Activated CD4-positive, alpha-beta T cell treated with anti-CD3 and anti-CD28 coated beads, Interleukin-2, amount 10 ng/mL, durations not matched to agents 7 days and 5 days (primary cell): ENCODE results near the gene TRUB2. TPM values are rescaled to one million over a fixed set of nuclear protein-coding genes. Genes with fewer than 3 reads are reported as not detected.
A peak's percentile ranks its signal among the peaks of the same experiment; 100 is the strongest.
"Not testable (repeated sequence)": the region's sequence is repeated elsewhere in the genome, so short reads cannot be mapped to it uniquely, and the experiment has no call there.

Source experiments
- CTCF ChIA-PET: fragments of 350-600 bp; sonication (Branson Sonifier 250); formaldehyde crosslinking; loops from one replicate; lab custom pipeline; 2021; ENCODE audit warnings: antibody characterized with exemption; lab: Charles Lee
- POLR2A ChIA-PET: fragments of 350-600 bp; sonication (Branson Sonifier 250); formaldehyde crosslinking; loops from one replicate; lab custom pipeline; 2021; ENCODE audit warnings: antibody characterized with exemption; lab: Charles Lee
- DNase-seq: peaks from one replicate; pipeline ENCODE4 v3.0.0-alpha.2; 2020
- H3K27ac Mint-ChIP-seq: one replicate; pipeline ENCODE4 v1.8.0; 2021; ENCODE audit warnings: mild to moderate bottlenecking, moderate library complexity, mixed read lengths
- H3K27me3 Mint-ChIP-seq: one replicate; pipeline ENCODE4 v1.8.0; 2021; ENCODE audit warnings: mixed read lengths
- H3K36me3 Mint-ChIP-seq: one replicate; pipeline ENCODE4 v1.8.0; 2021; ENCODE audit warnings: low read depth, mixed read lengths
- H3K4me1 Mint-ChIP-seq: one replicate; pipeline ENCODE4 v1.8.0; 2021; ENCODE audit warnings: mixed read lengths
- H3K4me3 Mint-ChIP-seq: one replicate; pipeline ENCODE4 v1.8.0; 2021; ENCODE audit warnings: mild to moderate bottlenecking, moderate library complexity, mixed read lengths
- H3K9me3 Mint-ChIP-seq: one replicate; pipeline ENCODE4 v1.8.0; 2021; ENCODE audit warnings: mixed read lengths
- total RNA-seq, 2 experiments: library from RNA; stranded (reverse); gene quantifications; one replicate each; pipeline ENCODE4 v1.2.3, GENCODE V29; 2021

The TRUB2 gene
- total RNA-seq, 2 experiments from 2014 or later, result 22.2 to 26.7 TPM

DNA sequence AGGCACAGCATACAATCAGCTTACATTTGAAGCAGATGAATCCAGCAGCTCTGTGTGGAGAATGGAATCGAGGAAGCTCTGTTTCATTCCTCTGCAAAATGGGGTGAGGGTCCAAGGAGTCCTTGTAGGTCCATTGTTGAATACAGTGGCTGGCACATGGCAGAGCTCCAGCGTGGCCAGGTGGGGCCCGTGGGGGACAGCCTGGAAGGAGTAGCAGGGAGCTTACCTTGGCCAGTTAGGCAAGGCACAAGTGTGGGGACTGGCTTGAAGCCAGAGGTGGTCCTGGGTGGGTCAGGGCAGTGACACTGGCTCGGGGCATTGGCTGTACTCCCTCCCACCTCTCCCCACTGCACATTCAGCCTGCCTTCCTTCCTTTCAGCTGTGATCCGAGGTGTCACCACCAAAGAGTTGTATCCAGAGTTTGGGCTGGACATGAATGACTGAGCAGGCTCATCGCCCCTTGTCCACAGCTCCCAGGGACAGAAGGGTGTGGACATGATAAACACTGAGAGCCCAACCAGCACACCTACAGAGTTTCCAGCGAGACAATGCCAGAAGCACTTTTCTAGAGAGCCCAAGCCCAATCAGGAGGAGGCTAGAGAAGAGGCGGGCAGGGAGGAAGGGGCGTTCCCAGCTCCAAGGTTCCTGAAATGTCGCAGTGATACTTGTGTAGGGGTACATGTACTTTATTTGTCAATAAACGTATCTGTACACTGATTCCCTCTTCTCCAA is 33.8 kb downstream of the TRUB2 start:
- H3K9me3 Mint-ChIP-seq, result no peaks in the 10 kb centered on the region
- H3K4me1 Mint-ChIP-seq, result no peaks in the 10 kb centered on the region
- ChIA-PET POLR2A (interaction anchor here (0.6 kb wide), 1 partner anchor 164 kb away, joined by 13 read pairs; no protein-coding TSS in a partner anchor), CTCF (interaction anchor here (0.6 to 1.4 kb wide), 3 partner anchors 10 to 21 kb away, joined by 3 to 4 read pairs (median 3); no protein-coding TSS in a partner anchor)
- H3K27me3 Mint-ChIP-seq, result no peaks in the 10 kb centered on the region
- peaks cover 3% of the 10 kb centered on the region for H3K36me3 Mint-ChIP-seq
- no peak for DNase-seq
- H3K27ac Mint-ChIP-seq, result no peak overlapping the region
- H3K4me3 Mint-ChIP-seq, result no peak overlapping the region

DNA sequence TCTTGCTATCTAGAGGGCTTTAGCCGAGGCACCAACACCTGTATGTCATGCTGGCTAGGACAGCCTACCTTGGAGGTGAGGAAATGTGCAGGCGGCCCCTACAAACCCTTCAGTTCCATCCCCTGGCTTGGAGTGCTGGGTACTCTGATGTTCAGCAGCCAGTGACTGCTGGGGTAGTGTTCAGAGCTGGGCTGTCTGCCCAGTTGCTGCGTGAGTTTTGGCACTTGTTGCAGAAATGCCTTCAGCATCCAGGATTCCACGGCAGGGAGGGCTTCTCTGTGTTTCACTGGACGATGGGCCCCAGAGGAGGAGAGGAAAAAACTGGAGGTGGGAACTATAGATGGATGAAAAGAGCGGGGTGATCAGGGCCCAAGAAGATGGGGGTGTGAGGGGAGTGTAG is 35.8 kb downstream of the TRUB2 start:
- CTCF ChIA-PET, result interaction anchor here (0.7 to 0.9 kb wide), 2 partner anchors 9 to 85 kb away, joined by 3 to 7 read pairs; partner anchors contain the start of gene URM1
- H3K27ac Mint-ChIP-seq, result no peak overlapping the region
- no peaks in the 10 kb centered on the region for H3K27me3 Mint-ChIP-seq
- no peak overlapping the region for H3K4me3 Mint-ChIP-seq
- no peaks in the 10 kb centered on the region for H3K4me1 Mint-ChIP-seq
- POLR2A ChIA-PET, result no interaction called here
- no peaks in the 10 kb centered on the region for H3K9me3 Mint-ChIP-seq
- DNase-seq, result no peak
- peaks cover 3% of the 10 kb centered on the region for H3K36me3 Mint-ChIP-seq

DNA sequence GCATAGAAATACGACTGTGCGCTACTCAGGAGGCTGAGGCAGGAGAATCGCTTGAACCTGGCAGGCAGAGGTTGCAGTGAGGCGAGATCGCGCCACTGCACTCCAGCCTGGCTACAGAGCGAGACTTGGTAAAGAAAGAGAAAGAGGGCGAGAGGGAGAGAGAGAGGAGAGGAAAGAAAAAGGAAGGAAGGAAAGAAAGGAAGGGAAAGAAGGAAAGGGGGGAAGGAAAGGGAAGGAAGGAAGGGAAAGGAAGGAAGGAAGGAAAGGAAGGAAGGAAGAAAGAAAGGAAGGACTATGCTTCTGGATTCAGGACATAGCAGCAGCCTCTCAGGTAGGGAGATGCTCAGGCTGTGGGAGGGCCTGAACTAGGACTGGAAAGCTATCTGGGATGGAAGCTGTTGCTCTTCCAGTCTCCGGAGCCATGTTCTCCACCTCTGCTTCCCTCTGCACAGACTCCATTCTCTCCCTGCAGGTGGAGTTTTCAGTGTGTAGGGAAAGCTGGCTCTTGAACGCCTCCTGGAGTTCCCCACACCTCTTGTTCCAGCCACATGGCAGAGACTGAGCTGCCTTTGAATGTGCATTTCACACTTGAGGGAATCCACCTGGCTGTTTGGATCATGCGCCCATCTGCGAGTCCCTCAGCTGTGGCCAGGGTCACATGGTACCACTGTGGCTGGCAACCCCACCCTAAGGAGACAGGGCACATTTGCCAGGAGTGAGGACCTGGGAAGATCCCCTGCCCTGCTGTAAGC is 37.0 kb downstream of the TRUB2 start:
- Mint-ChIP-seq H3K9me3 (no peaks in the 10 kb centered on the region), H3K4me1 (peaks cover under 1% of the 10 kb centered on the region), H3K27me3 (no peaks in the 10 kb centered on the region), H3K27ac (peak overlapping the region; percentile 80), H3K36me3 (peaks cover 3% of the 10 kb centered on the region), H3K4me3 (no peak overlapping the region)
- DNase-seq, result no peak
- ChIA-PET CTCF (interaction anchor here (1.0 kb wide), 1 partner anchor 11 kb away, joined by 5 read pairs; no protein-coding TSS in a partner anchor), POLR2A (no interaction called here)

DNA sequence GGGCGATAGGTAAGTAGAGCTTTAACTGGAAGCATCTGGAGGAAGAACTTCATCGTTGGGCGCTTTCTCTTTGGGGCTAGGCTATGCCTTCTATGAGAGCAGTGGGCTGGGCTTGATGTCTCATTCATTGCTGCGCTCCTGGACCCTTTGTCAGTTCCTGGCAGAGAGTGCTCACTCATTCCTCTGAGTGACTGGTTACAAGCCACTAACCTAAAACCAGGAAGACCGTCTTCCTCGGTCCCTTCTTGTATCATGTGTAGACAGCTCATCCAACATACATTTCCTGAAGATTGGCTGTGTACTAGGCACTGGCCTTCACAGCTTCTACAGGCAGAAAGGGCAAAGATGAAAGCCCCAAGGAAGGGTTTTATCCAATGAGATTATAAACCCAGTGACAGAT is 39.7 kb downstream of the TRUB2 start:
- no peak overlapping the region for H3K27ac Mint-ChIP-seq
- ChIA-PET CTCF (interaction anchor here (0.6 kb wide), 1 partner anchor 13 kb away, joined by 4 read pairs; no protein-coding TSS in a partner anchor), POLR2A (no interaction called here)
- no peak for DNase-seq
- H3K36me3 Mint-ChIP-seq, result peaks cover 6% of the 10 kb centered on the region
- no peaks in the 10 kb centered on the region for H3K27me3 Mint-ChIP-seq
- no peaks in the 10 kb centered on the region for H3K9me3 Mint-ChIP-seq
- H3K4me1 Mint-ChIP-seq, result peaks cover 15% of the 10 kb centered on the region
- no peak overlapping the region for H3K4me3 Mint-ChIP-seq

DNA sequence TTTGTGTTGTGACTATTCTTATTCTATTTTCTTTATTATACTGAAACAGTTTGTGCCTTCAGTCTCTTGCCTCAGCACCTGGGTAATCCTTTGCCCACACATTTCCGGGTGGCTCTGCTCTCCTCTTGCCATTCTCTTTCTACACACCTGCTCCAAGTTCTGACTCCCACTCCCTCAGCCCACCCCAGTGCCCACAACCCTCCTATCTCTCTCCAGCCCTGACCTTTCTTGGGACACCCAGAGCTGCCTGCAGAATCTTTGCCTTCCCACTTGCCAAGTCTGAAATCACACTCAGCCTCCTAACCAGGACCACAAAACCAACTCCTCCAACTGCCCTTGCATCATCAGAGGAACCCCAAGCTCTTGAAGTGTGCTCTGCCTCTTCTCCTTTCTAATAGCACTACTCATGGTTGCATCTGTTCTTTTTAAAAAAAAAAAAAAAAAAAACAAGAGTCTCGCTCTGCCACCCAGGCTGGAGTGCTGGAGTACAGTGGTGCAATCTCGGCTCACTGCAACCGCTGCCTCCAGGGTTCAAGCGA is 42.1 kb downstream of the TRUB2 start:
- no peaks in the 10 kb centered on the region for H3K9me3 Mint-ChIP-seq
- peaks cover 3% of the 10 kb centered on the region for H3K36me3 Mint-ChIP-seq
- no peaks in the 10 kb centered on the region for H3K27me3 Mint-ChIP-seq
- H3K27ac Mint-ChIP-seq, result peak overlapping the region; percentile 77
- H3K4me1 Mint-ChIP-seq, result peaks cover 32% of the 10 kb centered on the region
- ChIA-PET POLR2A (no interaction called here), CTCF (interaction anchor here (0.6 kb wide), 1 partner anchor 152 kb away, joined by 3 read pairs; no protein-coding TSS in a partner anchor)
- no peak for DNase-seq
- no peak overlapping the region for H3K4me3 Mint-ChIP-seq

DNA sequence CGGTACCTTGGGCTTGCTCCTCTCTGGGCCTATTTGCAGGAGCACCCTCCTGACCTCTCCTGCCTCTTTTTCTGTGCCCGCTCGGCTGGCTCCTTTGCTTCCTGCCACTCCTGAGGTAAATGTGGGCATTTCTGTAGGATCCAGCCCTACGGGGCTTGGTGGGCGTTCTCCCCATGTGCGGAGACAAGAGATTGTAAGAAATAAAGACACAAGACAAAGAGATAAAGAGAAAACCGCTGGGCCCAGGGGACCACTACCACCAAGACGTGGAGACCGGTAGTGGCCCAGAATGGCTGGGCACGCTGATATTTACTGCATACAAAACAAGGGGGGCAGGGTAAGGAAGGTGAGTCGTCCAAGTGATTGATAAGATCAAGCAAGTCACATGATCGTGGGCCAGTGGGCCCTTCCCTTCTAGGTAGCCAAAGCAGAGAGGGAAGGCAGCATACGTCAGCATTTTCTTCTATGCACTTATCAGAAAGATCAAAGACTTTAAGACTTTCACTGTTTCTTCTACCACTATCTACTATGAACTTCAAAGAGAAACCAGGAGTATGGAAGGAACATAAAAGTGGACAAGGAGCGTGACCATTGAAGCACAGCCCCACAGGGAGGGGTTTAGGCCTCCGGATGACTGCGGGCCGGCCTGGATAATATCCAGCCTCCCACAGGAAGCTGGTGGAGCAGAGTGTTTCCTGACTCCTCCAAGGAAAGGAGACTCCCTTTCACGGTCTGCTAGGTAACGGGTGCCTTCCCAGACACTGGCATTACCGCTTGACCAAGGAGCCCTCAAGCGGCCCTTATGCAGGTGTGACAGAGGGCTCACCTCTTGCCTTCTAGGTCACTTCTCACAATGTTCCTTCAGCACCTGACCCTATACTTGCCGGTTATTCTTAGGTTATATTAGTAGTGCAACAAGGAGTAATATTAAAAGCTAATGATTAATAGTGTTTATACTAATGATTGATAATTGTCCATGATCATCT is 42.9 kb downstream of the TRUB2 start:
- H3K27ac Mint-ChIP-seq, result peak overlapping the region; percentile 77
- H3K27me3 Mint-ChIP-seq, H3K36me3 Mint-ChIP-seq, POLR2A ChIA-PET, DNase-seq, H3K4me3 Mint-ChIP-seq, H3K9me3 Mint-ChIP-seq: not testable (repeated sequence)
- H3K4me1 Mint-ChIP-seq, result peaks cover 40% of the 10 kb centered on the region
- CTCF ChIA-PET, result interaction anchor here (0.6 to 1.4 kb wide), 2 partner anchors 21 to 153 kb away, joined by 3 to 8 read pairs; no protein-coding TSS in a partner anchor

DNA sequence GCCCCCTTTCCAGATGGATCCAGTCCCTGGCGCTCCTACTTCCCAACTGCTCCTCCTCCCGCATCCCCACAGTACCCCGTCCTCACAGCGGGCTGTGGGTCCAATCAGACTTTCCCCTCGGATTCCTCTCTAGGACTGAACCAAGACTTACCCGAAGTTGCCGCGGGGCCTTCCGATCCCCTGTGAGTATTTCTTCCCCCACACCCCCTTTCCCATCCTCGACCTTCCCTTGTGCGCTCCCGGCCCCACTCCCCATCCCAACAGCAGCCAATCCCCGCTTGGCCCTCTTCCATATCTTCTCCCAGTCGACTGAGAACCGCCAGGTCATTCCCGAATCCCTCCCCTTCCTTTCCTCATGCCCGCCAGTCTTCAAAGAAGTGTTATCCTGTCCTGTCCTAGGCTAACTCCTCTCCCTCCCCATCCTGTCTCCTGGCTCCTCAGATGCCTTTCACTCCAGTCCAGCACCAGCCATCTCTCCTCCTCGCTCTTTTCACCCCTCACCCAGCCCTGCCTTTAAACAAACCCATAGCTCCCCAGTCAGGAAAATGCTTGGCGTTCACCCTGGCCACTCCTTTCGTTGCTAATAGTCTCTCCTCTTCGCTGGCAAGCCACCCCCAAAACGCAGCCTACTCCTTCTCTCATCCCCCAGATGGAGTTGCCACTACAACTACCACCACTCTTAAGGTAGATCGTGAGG is 45.5 kb downstream of the TRUB2 start:
- Mint-ChIP-seq H3K9me3 (no peaks in the 10 kb centered on the region), H3K27me3 (no peaks in the 10 kb centered on the region), H3K4me1 (peaks cover 60% of the 10 kb centered on the region), H3K36me3 (peaks cover 10% of the 10 kb centered on the region), H3K4me3 (peak overlapping the region; percentile 97), H3K27ac (peak overlapping the region; percentile 97)
- ChIA-PET POLR2A (no interaction called here), CTCF (interaction anchor here (0.9 kb wide), 1 partner anchor 19 kb away, joined by 3 read pairs; no protein-coding TSS in a partner anchor)
- DNase-seq, result no peak

DNA sequence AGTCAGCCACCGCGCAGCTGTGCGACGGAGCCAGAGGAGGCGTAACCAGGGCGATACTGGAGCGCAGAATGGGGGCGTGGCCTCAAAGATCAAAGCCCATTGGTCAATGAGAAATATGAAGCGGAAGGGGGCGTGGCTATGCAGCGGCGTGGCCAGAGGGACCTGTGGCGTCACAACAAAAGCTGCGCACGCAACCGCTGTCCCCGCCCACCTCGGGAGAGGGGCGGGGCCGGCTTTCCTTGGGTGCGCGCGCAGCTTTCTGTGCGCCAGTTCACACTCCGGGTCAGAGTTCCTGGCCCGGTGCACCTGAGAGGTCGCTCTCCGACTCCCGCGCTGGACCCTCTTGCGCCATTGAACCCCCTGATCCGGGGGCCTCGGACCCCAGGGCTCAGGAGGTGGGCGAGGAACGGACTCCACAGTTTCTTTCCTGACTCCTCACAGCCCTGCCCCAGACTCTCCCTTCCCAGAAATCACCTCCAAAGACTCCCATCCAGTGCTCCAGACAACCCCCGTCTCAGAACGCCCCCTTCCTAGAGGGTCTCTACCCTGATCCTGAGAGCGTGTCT is 46.2 kb downstream of the TRUB2 start, which contains the start of gene SWI5:
Gene SWI5, plus strand, starts transcription at position 269 of the 566 bp plus-strand sequence.
- Mint-ChIP-seq H3K4me1 (peaks cover 60% of the 10 kb centered on the region), H3K4me3 (peak within 1 kb of the TSS; percentile 97), H3K27ac (peak within 1 kb of the TSS; percentile 97), H3K36me3 (peaks cover 14% of the 10 kb centered on the region), H3K9me3 (no peaks in the 10 kb centered on the region), H3K27me3 (no peaks in the 10 kb centered on the region)
- CTCF ChIA-PET, result interaction anchor here (0.9 kb wide), 1 partner anchor 20 kb away, joined by 3 read pairs; no protein-coding TSS in a partner anchor
- DNase-seq, result peak; percentile 100
- POLR2A ChIA-PET, result interaction anchor here (0.6 to 0.7 kb wide), 2 partner anchors 26 kb away, joined by 3 to 4 read pairs; no protein-coding TSS in a partner anchor

DNA sequence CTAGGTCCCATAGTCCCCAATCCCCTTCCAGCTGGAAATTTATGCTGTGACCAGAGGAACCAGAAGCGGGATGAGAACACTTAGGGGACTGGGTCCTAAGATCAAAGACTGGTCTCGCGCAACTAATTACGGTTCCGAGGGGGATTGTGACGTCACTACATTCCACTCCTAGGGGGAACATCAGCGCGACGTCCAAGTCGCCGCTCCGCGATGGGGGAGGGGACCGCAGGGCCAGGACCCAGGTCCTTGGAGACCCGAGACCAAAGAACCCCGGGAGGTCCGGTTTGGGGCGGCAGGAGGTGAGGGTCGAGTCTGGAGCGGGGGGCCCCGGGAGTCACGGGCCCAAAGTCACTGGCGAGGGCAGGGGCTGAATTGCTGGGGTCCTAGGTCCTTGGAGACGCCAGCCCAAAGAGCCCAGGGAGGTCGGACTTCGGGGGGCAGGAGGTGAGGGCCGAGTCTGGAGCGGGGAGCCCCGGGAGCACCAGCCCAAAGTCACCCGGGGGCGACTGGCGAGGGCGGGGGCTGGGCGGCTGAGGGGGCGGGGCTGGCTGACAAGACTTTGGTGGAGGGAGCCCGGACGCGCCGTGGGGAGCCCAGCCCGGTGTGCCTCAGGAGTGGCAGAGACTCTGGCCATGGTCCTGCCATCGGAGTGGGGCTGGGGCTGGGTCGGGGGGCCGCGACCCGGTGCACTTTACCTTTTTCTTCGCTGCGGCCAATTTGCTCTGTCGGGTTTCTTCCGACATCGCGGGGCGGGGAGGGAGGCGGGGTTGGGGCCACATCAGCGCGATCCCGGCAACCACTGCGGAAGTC is 46.8 kb downstream of the TRUB2 start, which contains the start of gene GOLGA2:
Gene GOLGA2, minus strand, starts transcription at position 810 of the 810 bp plus-strand sequence. Its CDS starts 31 bp downstream, at position 779.
- no peaks in the 10 kb centered on the region for H3K27me3 Mint-ChIP-seq
- H3K36me3 Mint-ChIP-seq, result peaks cover 16% of the 10 kb centered on the region
- CTCF ChIA-PET, result interaction anchor here (0.9 kb wide), 1 partner anchor 20 kb away, joined by 3 read pairs; no protein-coding TSS in a partner anchor
- POLR2A ChIA-PET, result interaction anchor here (0.6 to 0.7 kb wide), 2 partner anchors 25 to 26 kb away, joined by 3 to 4 read pairs; no protein-coding TSS in a partner anchor
- H3K4me1 Mint-ChIP-seq, result peaks cover 60% of the 10 kb centered on the region
- H3K4me3 Mint-ChIP-seq, result peak within 1 kb of the TSS; percentile 97
- peak within 1 kb of the TSS; percentile 97 for H3K27ac Mint-ChIP-seq
- no peak for DNase-seq
- H3K9me3 Mint-ChIP-seq, result no peaks in the 10 kb centered on the region

DNA sequence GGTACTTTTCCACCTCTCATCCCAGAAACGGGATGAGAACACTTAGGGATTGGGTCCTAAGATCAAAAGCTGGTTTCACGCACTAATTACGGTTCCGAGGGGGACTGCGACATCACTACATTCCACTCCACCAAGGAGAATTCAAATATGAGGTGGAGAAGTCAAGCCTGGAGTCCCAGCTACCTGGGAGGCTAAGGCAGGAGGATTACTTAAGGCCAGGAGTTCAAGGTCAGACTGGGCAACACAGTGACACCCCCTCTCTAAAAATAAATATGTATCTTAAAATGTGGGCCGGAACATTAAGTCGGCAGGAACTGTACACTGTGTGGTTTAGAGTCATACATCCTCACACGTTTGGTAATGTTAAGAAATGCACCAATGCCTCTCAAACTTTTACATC is 48.0 kb downstream of the TRUB2 start:
- H3K27me3 Mint-ChIP-seq, result no peaks in the 10 kb centered on the region

More for the DNA sequence above, 48.0 kb downstream of the TRUB2 start:
- DNase-seq, result no peak
- H3K27ac Mint-ChIP-seq, result peak overlapping the region; percentile 97
- peak overlapping the region; percentile 97 for H3K4me3 Mint-ChIP-seq
- peaks cover 13% of the 10 kb centered on the region for H3K36me3 Mint-ChIP-seq
- H3K4me1 Mint-ChIP-seq, result peaks cover 50% of the 10 kb centered on the region
- no peaks in the 10 kb centered on the region for H3K9me3 Mint-ChIP-seq
- POLR2A ChIA-PET, result no interaction called here
- CTCF ChIA-PET, result interaction anchor here (0.6 to 0.7 kb wide), 2 partner anchors 24 to 825 kb away, joined by 3 read pairs; no protein-coding TSS in a partner anchor
